GM12865 (cell line): ENCODE results near the gene ZNF821.
A peak's percentile ranks its signal among the peaks of the same experiment; 100 is the strongest.

Experiments
- DNase-seq: peaks from one replicate; pipeline ENCODE4 v3.0.0; 2010; ENCODE audit warnings: low read depth
- H3K4me3 ChIP-seq: 2 replicates; pipeline ENCODE4 v1.5.1; 2011; ENCODE audit warnings: mild to moderate bottlenecking, low read depth, low read length, control low read depth
- TF ChIP-seq, protein P1 (sequence below): IDR thresholded peaks from 2 replicates; pipeline ENCODE4 v1.5.1; 2011; ENCODE audit warnings: low read length, control low read depth, low read depth, inconsistent platforms; ENCODE audit not compliant: insufficient read depth; ENCODE audit errors: missing control alignments

Gene ZNF821

DNA sequence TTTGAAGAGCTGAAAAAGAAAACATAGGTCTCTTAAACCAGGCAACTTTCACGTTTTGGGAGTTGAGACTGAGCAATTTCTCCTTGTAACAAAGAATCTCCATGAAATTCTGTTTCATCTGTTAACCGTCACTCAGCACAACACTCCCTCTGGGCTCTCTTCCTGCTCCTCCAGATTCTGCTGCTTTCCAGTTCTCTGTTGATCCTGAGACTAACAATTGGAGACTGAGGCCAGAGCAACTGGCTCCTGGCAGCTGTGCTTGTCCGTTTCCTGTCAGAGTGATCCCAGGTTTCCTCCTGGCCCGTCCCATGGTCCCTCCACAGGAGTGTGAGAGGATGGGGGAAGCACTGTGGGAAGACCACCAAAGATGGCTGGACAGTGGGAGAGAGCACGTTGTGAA lies 43.8 kb upstream of the ZNF821 start:
- H3K4me3 ChIP-seq: no peak overlapping the region
- TF ChIP-seq, protein P1, sequence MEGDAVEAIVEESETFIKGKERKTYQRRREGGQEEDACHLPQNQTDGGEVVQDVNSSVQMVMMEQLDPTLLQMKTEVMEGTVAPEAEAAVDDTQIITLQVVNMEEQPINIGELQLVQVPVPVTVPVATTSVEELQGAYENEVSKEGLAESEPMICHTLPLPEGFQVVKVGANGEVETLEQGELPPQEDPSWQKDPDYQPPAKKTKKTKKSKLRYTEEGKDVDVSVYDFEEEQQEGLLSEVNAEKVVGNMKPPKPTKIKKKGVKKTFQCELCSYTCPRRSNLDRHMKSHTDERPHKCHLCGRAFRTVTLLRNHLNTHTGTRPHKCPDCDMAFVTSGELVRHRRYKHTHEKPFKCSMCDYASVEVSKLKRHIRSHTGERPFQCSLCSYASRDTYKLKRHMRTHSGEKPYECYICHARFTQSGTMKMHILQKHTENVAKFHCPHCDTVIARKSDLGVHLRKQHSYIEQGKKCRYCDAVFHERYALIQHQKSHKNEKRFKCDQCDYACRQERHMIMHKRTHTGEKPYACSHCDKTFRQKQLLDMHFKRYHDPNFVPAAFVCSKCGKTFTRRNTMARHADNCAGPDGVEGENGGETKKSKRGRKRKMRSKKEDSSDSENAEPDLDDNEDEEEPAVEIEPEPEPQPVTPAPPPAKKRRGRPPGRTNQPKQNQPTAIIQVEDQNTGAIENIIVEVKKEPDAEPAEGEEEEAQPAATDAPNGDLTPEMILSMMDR: no peak
- DNase-seq: no peak

DNA sequence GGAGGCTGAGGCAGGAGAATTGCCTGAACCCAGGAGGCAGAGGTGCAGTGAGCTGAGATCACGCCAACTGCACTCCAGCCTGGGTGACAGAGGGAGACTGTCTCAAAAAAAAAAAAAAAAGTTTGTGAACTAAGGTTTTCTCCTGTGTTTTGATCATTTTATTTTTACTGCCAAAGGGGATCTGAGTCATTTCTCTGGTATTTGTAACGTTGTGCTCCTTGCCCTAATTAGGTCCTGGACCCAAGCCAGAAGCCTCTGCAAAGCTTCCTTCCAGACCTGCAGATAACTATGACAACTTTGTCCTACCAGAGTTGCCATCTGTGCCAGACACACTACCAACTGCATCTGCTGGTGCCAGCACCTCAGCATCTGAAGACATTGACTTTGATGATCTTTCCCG lies 43.4 kb upstream of the ZNF821 start:
- DNase-seq: no peak

DNA sequence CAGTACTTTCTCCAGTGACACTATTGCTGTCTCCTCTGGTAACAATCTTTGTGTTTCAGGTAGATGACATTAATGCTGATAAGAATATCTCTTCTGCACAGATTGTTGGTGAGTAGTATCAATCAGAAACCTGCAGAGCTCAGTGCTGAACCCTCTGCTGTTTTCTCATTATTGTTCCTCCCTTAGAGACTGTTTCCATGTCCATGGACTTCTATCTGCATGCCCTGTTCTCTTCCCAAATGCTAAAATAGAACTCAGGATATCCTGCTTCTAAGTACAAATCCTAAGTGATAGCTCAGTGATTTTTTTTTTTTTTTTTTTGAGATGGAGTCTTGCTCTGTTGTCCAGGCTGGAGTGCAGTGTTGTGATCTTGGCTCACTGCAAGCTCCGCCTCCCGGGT lies 40.7 kb upstream of the ZNF821 start:
- DNase-seq: no peak
- no peak overlapping the region for H3K4me3 ChIP-seq

More for the DNA sequence above, 43.4 kb upstream of the ZNF821 start:
- TF ChIP-seq, protein P1: no peak
- no peak overlapping the region for H3K4me3 ChIP-seq

DNA sequence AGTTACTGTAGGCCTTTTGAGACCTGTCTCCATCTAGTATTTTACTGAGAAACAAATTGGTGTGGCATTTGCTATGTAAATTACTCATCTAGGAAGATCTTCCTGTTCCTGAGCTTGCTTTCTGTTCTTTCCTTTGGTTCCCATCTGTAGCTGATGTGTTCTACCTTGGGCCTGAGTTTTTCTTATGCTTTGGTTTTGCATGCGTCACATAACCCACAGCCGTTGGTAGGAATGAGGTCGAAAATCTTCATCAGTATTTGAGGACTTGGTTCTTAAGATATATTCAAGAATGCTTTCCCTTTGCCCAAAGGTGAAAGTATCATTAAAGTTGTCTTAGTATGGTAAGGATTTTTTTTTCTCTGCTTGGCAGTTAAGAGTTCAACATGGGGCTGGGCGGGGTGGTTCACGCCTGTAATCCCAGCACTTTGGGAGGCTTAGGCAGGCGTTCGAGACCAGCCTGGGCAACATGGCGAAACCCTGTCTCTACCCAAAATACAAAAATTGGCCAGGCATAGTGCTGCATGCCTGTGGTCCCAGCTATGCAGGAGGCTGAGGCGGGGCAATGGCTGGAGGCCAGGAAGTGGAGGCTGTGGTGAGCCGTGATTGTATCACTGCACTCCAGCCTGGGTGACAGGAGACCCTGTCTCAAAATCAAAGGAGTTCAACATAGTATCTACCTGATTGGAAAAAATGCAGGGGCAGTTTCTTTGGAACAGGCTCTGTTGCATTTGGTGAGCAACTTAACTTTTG lies 40.1 kb upstream of the ZNF821 start:
- TF ChIP-seq, protein P1: no peak
- no peak overlapping the region for H3K4me3 ChIP-seq
- DNase-seq: no peak

More for the DNA sequence above, 40.7 kb upstream of the ZNF821 start:
- TF ChIP-seq, protein P1: no peak

DNA sequence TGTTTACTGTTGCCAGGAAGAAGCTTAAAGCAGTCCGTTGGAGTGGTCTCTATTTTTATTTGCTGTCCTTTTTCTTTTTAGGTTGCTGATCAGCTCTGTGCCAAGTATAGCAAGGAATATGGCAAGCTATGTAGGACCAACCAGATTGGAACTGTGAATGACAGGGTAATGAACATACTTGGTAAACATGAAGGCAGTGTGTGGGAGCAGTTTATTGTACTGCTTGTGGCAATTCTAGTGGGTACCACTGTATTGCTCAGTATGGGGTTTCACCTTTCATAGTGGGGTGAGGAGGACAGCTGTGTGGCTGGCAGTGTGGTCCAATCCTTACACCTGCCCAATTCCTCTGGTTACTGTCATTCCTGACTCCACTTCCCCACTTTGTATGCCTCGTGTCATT lies 36.7 kb upstream of the ZNF821 start:
- DNase-seq: no peak
- TF ChIP-seq, protein P1: no peak
- no peak overlapping the region for H3K4me3 ChIP-seq

DNA sequence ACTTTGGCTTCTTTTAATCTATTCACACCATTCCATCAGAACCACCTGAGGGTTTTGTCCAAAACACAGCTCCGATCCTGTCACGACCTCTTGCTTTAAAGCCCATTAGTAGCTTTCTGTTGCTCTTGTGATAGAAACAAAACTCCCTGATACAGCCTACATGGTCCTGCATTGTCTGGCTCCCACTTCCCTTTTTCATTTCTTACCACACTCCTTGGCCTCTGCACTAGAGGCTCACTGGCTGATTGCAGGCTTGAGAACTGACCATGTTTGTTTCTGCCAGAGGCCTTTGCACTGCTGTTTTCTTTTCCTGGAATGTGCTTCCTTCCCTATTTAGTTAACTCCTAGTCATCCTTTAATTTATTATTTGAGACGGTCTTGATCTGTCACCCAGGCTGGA lies 35.1 kb upstream of the ZNF821 start:
- peak; percentile 69 for DNase-seq
- TF ChIP-seq, protein P1: no peak
- no peak overlapping the region for H3K4me3 ChIP-seq

DNA sequence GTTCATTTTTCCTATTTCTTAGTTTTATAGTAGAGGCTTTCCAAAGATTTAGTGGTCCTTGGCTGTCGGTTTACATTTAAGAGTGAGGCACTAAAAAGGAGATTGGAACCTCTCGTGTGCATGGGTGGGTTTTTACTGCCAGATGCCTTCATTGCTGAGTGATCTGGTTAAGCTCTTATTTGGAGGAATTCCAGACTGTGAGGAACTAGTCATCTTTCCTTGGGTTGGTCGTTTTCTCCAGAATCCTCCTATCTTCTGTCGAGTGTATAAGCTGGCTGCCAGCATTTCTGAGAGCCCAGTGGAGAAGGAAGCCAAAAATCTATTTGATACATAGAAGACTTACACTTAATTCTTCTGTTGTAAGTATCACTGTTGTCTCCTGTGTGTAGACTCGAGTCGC lies 33.9 kb upstream of the ZNF821 start:
- no peak for DNase-seq
- TF ChIP-seq, protein P1: no peak
- no peak overlapping the region for H3K4me3 ChIP-seq
